ENCODE results near the gene NELL1.
"Not testable (repeated sequence)": the region's sequence is repeated elsewhere in the genome, so short reads cannot be mapped to it uniquely, and the experiment has no call there.

Gene NELL1

DNA sequence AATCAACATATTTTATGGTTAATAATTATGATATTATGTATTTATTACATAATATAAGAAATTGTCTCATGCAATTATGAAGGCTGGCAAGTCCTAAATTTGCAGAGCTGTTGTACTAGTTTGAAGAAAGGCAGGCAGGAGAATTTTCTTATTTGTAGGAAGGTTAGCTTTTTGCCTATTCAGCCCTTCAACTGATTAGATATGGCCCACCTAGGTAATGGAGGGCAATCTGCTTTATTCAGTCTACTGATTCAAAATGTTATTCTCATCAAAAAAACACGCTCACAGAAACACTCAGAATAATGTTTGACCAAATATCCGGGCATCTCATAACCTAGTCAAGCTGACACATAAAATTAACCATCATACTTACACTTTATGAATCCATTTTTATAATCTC is 589.0 kb downstream of the NELL1 start:
- FAIRE-seq, result no peak

DNA sequence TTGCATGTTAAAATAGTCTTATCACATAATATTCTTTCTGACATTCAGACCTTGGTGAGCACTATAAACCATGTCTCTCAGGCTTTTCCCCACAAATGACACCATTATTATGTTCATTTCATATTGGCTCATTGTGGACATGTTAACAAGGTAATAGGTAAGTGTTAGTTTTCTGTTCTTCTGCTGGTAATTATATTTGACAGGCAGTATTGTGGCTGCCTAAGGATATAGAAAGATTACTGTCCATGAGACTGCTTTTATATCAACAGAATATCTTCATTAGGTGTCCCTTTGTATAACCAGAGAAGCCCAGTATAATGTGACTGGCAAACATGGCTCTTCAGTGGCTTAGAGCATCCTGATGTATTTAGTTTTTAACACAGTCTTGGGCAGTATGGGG is 590.7 kb downstream of the NELL1 start:
- FAIRE-seq, result no peak

DNA sequence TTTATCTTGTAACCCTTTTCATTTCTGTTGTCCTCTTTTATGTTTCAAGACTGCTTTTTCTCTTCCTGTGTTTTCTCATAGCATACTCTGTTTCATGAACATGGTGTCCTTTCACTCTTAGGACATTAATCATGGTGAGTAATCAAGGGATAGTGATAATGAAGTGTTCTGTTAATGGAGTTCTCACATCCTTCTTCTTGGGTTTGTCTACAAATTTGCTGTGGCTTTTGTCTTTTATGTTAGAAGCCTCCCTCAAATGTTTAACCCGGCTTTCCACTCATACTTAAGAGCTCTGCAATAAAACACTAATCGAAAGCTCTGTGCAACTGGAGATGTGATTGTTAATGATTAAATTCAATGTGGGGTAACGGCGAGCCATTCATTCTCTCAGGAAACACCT is 593.6 kb downstream of the NELL1 start:
- no peak for FAIRE-seq

DNA sequence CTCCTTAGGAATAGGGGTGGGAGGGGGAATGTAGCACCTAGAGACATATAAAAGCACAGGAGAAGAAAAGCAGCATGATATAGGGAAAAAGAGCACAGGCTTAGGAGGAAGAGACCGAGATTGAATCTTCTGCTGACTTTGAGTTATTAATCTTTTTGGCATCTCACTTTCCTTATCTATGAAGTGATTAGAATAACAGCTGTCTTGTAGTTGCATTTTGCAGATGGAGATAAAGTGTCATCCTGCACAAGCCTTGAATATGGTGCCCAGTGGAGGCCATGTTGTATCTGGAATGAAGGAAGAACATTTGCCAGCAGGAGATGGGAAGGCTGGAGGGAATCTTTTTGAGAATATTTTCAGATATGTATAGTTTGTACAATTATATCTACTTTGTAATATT is 594.7 kb downstream of the NELL1 start:
- no peak for FAIRE-seq

DNA sequence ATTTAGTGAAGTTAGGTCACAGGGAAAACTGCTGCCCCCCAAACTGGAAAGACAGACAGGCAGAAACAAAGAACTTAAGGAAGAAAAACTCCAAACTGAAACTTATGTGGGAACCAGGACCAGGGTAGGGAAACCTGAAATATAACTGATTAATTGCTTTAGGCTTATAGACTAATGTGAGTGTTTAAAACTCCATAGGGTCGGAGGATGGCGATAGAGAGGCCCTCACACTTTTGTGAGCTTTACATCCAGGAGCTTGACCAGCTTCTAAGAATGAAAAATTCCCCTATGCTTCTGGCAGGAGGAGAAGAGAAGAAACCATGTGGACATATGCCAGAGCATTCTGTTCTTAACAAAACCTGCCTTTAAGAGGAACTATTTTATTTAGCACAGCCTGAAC is 598.6 kb downstream of the NELL1 start:
- no peak for FAIRE-seq

DNA sequence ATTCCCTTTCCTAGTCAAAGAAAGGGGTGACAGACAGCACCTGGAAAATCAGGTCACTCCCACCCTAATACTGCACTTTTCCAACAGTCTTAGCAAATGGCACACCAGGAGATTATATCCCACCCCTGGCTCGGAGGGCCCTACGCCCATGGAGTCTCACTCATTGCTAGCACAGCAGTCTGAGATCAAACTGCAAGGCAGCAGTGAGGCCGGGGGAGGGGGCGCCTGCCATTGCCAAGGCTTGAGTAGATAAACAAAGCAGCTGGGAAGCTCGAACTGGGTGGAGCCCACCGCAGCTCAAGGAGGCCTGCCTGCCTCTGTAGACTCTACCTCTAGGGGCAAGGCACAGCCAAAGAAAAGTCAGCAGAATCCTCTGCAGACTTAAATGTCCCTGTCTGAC is 602.8 kb downstream of the NELL1 start:
- FAIRE-seq, result not testable (repeated sequence)

DNA sequence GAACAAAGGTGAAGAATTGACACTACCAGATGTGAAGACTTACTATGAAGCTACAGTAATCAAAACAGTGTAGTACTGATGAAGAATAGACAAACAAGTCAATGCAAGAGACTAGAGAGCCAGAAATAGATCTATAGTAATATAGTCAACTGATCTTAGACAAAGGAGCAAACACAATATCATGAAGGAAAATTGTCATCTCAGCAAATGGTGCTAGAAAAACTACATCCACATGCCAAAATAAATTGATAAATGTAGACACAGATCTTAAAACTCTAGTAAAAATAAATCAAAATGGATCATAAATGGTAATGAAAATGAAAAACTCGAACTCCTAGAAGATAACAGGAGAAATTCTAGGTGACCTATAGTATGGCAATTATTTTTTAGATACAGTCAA is 609.5 kb downstream of the NELL1 start:
- no peak for FAIRE-seq

DNA sequence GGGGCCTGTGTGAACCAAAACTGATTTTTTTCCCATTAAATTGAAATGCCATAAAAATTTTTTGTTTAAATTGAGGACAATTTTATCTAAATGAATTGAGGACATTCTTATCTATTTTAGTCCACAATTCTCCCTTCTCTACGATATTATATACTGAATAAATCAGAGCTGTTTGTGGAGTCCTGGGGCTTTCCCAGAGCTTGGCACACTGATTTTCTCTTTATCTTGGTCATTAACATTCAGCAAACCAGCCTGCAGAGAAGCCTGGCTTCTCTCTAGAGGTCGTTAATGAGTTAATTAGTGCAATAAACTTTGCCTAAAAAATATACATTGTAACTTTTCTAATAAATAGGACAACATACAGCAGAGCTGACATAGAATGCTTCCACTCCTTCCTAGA is 615.7 kb downstream of the NELL1 start:
- no peak for FAIRE-seq

DNA sequence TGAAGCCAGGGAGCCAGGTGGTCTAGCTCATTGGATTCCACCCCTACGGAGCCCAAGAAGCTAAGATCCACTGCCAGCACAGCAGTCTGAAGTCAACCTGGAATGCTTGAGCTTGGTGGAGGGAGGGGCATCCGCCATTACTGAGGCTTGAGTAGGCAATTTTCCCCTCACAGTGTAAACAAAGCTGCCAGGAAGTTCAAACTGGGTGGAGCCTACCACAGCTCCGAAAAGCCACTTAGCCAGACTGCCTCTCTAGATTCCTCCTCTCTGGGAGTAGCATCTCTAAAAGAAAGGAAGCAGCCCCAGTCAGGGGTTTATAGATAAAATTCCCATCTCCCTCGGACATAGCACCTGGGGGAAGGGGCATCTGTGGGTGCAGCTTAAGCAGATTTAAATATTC is 620.3 kb downstream of the NELL1 start:
- no peak for FAIRE-seq

DNA sequence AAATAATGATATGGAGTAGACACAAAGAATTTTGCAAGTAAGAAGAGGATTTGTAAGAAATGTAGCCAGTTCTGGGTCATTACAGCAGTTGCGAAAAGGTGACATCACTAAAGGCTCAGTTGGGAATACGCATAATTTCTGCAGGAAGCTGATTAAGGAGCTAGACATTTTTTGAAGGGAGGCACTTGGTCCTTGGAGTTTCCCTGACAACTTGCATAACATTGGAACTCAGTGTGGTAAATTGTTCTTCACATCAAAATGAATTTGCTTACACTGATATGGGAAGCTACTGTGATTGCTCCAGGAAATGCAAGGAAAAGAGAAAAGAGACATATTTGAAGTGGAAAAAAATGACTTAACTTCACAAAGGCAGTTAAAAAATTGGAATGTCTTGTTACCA is 626.1 kb downstream of the NELL1 start:
- no peak for FAIRE-seq

DNA sequence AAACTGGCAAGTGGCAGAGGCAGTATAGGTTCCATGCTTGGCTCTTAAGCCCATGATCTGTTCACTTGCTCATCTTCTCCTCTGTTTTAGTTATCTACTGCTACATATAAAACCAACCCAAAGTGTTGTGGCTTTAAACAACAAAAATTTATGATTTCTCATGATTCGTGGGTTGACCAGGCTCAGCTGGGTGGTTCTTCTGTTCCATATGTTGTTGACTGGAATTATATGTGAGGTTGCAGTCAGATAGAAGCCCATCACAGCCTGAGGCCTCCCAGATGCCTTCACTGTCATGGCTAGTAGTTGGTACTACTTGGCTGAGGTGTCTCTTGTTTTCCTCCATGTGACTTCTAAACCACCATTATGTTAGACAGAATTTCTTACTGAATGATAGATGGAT is 632.6 kb downstream of the NELL1 start:
- no peak for FAIRE-seq

DNA sequence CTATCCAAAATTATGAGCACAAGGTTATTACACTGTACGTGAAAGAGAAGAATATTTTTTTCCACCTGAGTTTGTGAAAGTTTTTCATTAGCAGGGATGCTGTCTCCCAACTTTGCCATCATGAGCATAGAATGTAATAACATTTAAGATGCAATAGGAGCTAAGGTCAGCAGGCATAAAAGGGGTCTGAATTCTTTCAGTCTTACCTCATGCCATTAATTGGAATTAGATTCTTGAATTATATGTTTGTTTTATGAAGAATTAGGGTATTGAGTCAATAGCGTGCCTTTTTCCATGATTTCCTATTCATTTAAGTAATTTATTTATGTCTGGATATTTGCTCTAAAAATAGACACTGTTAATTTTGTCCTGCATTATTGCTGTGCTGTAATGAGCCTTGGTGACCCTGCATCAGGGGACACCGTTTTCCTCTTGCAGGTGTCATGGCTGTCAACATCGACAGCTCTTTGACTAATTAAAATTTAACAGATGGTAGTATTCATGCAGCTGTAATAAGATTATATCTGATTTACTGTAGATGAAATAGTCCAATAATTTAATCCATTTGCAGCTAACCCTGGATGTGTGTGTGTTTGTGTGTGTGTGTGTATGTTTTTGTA is 637.5 kb downstream of the NELL1 start:
- FAIRE-seq, result no peak

DNA sequence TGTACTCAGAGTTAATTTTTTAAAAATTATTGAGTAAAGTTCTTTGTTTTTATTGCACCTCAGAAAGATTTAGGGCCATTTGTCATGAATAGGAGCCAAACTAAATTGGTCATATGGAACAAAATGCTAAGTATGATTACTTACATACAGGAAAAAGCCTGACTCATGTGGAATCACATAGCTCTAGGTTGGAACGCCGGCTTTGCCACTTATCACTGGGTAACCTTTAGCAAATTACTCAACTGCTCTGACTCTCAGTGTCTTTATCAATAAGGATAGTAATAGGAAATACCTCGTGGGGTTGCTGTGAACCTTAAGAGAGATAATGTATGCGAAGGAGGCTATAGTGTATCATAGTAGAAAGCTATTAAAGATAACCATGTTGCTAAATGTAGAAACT is 638.5 kb downstream of the NELL1 start:
- no peak for FAIRE-seq

DNA sequence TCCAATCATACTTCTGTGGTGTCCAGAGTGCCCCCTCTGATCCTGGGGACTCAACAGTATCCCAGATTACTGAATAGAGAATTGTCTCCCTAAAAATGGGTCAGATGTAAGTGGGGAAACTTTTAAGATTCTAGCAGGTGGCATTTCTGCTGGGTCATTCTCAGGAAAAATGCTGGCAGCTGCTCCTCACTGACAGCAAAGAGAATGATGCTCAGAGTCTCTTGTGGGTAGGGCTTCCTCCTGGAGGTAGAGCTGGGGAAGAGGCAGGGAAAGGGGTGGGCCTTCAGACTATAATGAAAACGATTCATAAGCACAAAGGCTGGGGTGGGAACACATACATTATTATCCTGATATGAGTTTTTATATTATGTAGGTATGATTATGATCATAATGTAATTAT is 647.2 kb downstream of the NELL1 start:
- FAIRE-seq, result no peak

DNA sequence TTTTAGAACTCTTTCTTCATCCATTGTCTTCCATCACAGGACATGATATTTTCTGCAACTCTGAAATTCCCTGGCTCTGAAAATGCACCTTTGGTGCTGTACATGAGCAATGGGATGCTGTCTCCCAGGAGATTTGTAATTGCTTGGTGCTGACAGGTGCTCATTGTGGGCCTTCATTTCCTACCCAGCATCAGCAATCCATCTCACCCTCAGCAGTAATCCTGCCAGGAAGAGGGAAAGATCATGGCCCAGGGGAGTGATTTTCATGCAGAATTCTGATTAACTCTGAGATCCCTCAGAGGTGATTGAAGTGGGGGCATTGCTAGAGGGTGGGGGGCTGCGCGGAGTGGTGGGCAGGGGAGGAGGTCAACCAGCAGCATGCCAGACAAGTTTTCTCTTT is 651.7 kb downstream of the NELL1 start:
- no peak for FAIRE-seq

DNA sequence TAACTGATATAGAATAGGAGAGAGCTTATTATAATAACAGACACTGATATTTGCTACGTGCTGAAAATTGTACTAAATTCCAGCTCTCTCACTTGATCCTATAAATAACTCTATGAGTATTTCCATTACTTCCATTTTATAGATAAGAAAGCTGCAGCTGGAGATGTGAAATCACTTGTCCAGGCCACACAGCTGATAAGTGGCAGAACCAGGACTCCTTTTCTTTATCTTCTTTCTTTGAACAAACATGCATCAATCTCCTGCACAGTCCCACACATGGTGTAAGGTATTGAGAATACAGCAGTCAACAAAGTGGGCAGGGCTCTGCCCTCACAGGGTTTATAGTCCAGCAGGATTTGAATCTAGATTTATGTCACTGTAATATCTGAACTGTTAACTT is 652.1 kb downstream of the NELL1 start:
- no peak for FAIRE-seq

DNA sequence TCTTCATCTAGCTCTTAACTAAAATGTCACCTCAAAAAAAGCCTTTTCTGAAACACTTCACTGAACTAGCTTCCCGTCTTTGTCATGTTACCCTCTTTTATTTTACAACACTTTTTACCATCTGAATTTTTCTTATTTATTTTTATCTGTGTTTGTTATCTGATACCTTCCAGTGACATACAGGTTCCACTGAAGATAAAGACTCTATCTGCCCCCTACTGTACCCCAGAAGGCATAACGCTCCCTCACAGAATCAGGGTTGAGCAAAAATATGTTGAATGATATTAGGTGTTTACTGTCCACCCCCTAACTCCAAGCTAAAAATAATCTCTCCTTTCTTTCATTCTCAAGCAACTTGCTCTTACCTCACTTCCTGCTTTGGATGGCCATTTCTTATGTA is 654.2 kb downstream of the NELL1 start:
- FAIRE-seq, result no peak

DNA sequence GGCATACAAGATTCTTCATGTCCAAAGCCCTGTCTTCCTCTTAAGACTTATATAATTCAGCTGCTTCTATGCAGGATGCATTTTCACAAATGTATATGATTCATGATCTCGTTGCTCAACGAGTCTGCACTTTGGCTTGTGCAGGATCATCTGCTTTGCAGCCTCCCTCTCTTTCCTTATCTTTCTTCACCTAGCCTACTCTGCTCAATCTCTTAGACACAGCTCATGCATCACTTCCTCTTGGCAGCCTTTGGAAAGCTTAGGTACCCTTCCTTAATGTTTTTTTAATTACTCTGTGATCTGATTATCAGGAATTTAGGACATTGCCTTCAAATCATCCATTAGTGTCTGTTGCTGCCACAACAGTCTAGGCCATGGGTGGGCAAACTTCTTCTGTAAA is 673.8 kb downstream of the NELL1 start:
- FAIRE-seq, result no peak

DNA sequence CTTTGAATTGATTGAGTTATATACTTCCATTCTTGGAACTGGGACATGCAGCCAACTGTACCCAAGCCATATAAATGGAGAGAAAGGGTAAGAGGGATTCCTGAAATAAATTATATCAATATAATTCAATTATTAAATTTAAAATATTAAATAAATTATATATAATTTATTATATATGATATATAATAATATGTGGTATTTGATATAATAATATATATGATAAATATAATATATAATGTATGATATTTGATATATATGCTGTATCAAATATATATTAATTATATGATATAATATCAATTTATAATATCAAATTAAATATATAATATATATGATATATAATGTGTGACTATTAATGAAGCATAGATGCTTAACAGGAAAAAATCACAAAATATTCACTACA is 677.0 kb downstream of the NELL1 start:
- FAIRE-seq, result peak; percentile 93

DNA sequence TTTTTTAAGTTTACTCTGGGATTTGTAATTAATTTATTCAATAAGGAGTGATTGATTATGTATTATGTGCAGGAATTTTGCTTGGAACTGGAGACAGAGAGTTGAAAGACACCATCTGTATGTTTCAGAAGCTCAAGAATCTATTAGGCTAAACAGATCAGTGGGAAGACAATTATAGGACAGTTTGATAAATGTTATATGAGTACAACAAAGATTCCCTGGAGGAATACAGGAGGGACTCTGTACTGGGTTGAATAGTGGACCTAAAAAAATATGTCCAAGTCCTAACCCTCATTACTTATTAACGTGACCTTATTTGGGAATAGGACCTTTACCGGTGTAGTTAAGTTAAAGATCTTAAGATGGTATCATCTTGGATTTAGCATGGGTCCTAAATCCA is 681.2 kb downstream of the NELL1 start:
- no peak for FAIRE-seq

DNA sequence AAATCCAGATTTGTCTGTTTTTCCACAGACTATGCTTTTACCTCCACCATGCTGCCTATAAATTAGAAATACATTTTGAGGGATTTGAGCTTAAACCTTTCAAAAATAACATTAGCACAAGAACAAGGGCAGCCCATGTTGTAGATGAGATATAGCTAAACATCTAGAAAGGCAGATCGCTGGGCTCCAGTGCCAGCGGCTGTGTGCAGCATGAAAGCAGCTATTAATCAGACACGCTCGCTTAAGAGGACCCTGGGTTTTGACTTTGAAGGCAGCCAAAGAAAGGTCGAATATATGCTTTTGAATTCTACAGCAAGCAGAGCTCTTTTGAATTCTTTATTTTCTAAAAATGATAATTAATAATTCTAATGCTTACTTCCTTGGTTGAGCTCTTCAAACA is 684.0 kb downstream of the NELL1 start:
- no peak for FAIRE-seq

DNA sequence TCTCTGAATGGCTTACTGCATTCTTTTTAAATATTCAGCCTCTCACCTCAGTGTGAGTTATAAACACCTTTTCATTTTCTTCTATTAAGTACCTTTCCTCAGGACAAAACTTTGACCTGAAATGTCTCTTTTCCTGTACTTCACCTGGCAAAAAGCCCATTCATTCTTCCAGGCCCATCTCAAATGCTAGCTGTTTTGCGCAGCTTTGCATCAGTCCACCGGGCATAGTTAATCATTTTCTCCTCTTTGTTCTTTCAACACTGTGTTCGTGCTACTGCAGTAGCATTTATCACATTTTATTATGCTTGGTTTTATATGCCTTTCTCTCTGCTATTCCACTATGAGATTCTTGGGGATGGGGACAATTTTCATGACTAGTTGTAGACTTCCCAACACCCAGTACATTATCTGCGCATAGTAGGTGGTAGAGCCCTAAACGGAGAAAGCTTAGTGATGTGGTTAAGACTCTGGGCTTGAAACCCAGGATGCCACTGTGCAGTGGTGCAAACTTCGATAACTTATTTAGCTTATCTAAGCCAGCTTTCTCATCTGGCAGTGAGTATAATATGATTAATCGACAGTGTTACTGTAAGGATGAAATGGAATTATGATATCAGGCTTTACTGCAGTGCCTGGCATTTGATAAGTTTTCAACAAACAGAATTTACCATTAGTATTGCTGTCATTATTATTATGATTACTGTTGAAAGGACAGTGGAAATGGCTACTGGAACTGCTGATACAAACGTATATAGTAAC is 695.7 kb downstream of the NELL1 start:
- FAIRE-seq, result no peak

DNA sequence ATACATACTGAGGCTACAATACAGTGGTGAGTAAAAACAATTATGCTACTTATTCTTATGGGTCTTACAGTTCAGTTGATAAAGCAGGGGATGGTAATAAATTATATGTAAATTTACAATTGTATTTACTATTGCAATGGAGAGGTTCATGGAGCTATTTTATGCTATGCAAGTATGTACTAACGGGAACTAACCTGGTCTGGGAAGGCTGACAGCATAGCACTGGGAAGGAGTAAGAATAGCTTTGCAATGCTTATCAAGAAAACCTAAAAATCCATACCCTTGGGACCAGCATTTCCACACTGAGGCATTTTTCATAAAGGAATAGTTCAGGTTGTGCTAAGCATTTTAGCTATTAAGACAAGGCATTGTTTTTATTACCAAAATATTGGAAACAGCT is 700.6 kb downstream of the NELL1 start:
- FAIRE-seq, result no peak

DNA sequence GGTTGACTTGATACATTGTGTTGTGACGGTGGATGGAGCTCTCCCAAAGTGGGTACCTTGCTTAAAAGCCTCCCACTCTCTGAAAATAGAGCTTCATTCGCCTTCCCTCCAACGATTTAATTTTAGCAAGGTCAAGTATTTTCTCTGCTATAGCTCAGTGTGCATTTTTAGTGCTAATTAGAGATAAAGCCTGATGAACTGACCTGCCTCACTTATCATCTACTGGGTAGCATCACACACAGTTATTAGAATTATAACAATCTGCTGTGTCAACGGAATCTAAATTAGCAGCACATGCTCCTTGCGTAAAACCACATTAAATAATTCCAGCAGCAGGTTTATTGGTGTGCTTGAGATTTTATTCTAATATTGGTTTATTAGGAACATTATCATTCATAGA is 701.7 kb downstream of the NELL1 start:
- no peak for FAIRE-seq

DNA sequence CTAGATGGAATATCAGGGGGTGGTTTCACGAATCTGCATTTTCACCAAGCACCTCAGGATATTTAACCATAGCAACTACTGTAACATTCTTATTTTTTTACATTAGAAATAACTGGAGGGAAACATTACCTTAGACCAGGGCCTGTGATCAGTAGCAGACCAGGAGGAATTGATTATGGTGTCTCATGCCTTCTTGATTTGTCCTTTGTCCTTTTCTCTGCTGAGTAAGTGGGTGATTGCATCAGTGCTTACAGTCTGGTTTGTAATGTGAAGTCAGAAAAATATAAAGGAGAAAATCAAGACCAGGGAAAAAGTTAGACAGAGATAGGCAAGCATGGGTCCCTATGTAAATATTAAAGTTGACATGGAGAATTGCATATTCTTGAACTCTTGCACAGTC is 703.3 kb downstream of the NELL1 start:
- no peak for FAIRE-seq
